ENCODE measurements around the gene DOLK.

GRCh38 chr9:128946571-128947276, 679 bp downstream of the DOLK start:
- TF ChIP-seq CTCF (IDR thresholded peaks at IDR 0.05) (no peak), POLR2A (IDR thresholded peaks at IDR 0.05) (no peak)

All from suprapubic skin (tissue), 3 donors.